Trophoblast cell (in vitro differentiated cells and primary cell): ENCODE results near the gene B4GALNT1.
"Not testable (repeated sequence)": the region's sequence is repeated elsewhere in the genome, so short reads cannot be mapped to it uniquely, and the experiment has no call there.

Experiments
- DNase-seq, 2 donors: peaks; one replicate each; pipeline ENCODE4 v3.0.0-alpha.2; 2016
- H2AFZ ChIP-seq: 2 replicates; pipeline ENCODE4 v1.6.1; 2013; ENCODE audit warnings: low read length, moderate library complexity, mild to moderate bottlenecking; ENCODE audit not compliant: insufficient read depth, poor library complexity
- H2AK5ac ChIP-seq: 2 replicates; pipeline ENCODE4 v1.6.1; 2013; ENCODE audit warnings: mild to moderate bottlenecking, low read length
- H2BK120ac ChIP-seq: 2 replicates; pipeline ENCODE4 v1.6.1; 2013; ENCODE audit warnings: low read length, mild to moderate bottlenecking, moderate library complexity; ENCODE audit not compliant: insufficient read depth, poor library complexity
- H2BK12ac ChIP-seq: 2 replicates; pipeline ENCODE4 v1.6.1; 2013; ENCODE audit warnings: mild to moderate bottlenecking, low read length, moderate library complexity
- H2BK5ac ChIP-seq: 2 replicates; pipeline ENCODE4 v1.6.1; 2013; ENCODE audit warnings: low read length, low read depth, moderate library complexity, mild to moderate bottlenecking; ENCODE audit not compliant: poor library complexity
- H3K14ac ChIP-seq: 2 replicates; pipeline ENCODE4 v1.6.1; 2013; ENCODE audit warnings: mild to moderate bottlenecking, low read length
- H3K18ac ChIP-seq: 2 replicates; pipeline ENCODE4 v1.6.1; 2013; ENCODE audit warnings: mild to moderate bottlenecking, low read length
- H3K23ac ChIP-seq: 2 replicates; pipeline ENCODE4 v1.6.1; 2013; ENCODE audit warnings: low read length
- H3K27ac ChIP-seq: 2 replicates; pipeline ENCODE4 v1.5.1; 2013; ENCODE audit warnings: low read depth, mild to moderate bottlenecking, inconsistent platforms, low read length, moderate library complexity
- H3K27me3 ChIP-seq: 2 replicates; pipeline ENCODE4 v1.6.1; 2013; ENCODE audit warnings: inconsistent platforms, mild to moderate bottlenecking, low read length, moderate library complexity; ENCODE audit not compliant: insufficient read depth
- H3K36me3 ChIP-seq, 2 experiments: 1 replicate in 1 of 2; 2 replicates in 1 of 2; pipeline ENCODE4 v1.6.1; 2013; ENCODE audit warnings: low read length in 2 of 2, mild to moderate bottlenecking in 2 of 2, moderate library complexity in 1 of 2; ENCODE audit not compliant: insufficient read depth in 2 of 2, control insufficient read depth in 1 of 2
- H3K4ac ChIP-seq: 2 replicates; pipeline ENCODE4 v1.6.1; 2013; ENCODE audit warnings: low read depth, mild to moderate bottlenecking, low read length, moderate library complexity
- H3K4me1 ChIP-seq, 2 experiments: 1 replicate in 1 of 2; 2 replicates in 1 of 2; pipeline ENCODE4 v1.6.1; 2013; ENCODE audit warnings: low read length in 2 of 2, mild to moderate bottlenecking in 2 of 2, moderate library complexity in 1 of 2; ENCODE audit not compliant: insufficient read depth in 2 of 2, control insufficient read depth in 1 of 2
- H3K4me2 ChIP-seq: 2 replicates; pipeline ENCODE4 v1.6.1; 2013; ENCODE audit warnings: inconsistent platforms, mild to moderate bottlenecking, low read length, moderate library complexity
- H3K4me3 ChIP-seq: 2 replicates; pipeline ENCODE4 v1.5.1; 2013; ENCODE audit warnings: mild to moderate bottlenecking, low read depth, low read length, inconsistent platforms
- H3K79me1 ChIP-seq: one replicate; pipeline ENCODE4 v1.6.1; 2013; ENCODE audit warnings: low read length
- H3K79me2 ChIP-seq: 2 replicates; pipeline ENCODE4 v1.6.1; 2013; ENCODE audit warnings: low read length, mild to moderate bottlenecking; ENCODE audit not compliant: control insufficient read depth, insufficient read depth, poor library complexity
- H3K9ac ChIP-seq: 2 replicates; pipeline ENCODE4 v1.6.1; 2013; ENCODE audit warnings: mild to moderate bottlenecking, low read length
- H3K9me3 ChIP-seq: 2 replicates; pipeline ENCODE4 v1.6.1; 2013; ENCODE audit warnings: low read depth, mild to moderate bottlenecking, control low read depth, inconsistent platforms, low read length; ENCODE audit not compliant: insufficient read depth
- H4K12ac ChIP-seq: 2 replicates; pipeline ENCODE4 v1.6.1; 2013; ENCODE audit warnings: low read depth, mild to moderate bottlenecking, low read length, moderate library complexity
- H4K8ac ChIP-seq: 2 replicates; pipeline ENCODE4 v1.6.1; 2013; ENCODE audit warnings: low read depth, mild to moderate bottlenecking, low read length, moderate library complexity
- H4K91ac ChIP-seq: one replicate; pipeline ENCODE4 v1.6.1; 2013; ENCODE audit warnings: low read depth, mild to moderate bottlenecking, low read length, moderate library complexity
- WGBS: extraction: QIAGEN DNeasy Blood & Tissue Kit; methylation state at CpG from one replicate; pipeline ENCODE4 v1.1.7; 2013; ENCODE audit warnings: missing lambda C conversion rate; ENCODE audit not compliant: insufficient read length, insufficient coverage; ENCODE audit errors: extremely low coverage; 5-methylcytosine and 5-hydroxymethylcytosine counted together

B4GALNT1 gene

GRCh38 chr12:57672801-57673200 is 39.8 kb upstream of the B4GALNT1 start:
- H3K79me2 ChIP-seq, result no peaks in the 10 kb centered on the region
- H2BK12ac ChIP-seq, result no peak overlapping the region
- no peak overlapping the region for H2BK120ac ChIP-seq
- no peak overlapping the region for H2AK5ac ChIP-seq
- H3K18ac ChIP-seq, result no peak overlapping the region
- H2AFZ ChIP-seq, result no peak overlapping the region
- no peak overlapping the region for H4K91ac ChIP-seq
- no peaks in the 10 kb centered on the region for H3K79me1 ChIP-seq
- no CpG with 5 or more reads among the region's 6 CpGs for WGBS
- no peak overlapping the region for H2BK5ac ChIP-seq
- no peak overlapping the region for H3K9ac ChIP-seq
- H3K9me3 ChIP-seq, result peaks cover 10% of the 10 kb centered on the region
- H3K4me3 ChIP-seq, result no peak overlapping the region
- no peak overlapping the region for H4K8ac ChIP-seq
- no peak overlapping the region for H3K27ac ChIP-seq
- no peaks in the 10 kb centered on the region for H3K4me1 ChIP-seq
- H3K23ac ChIP-seq, result no peak overlapping the region
- no peaks in the 10 kb centered on the region for H3K36me3 ChIP-seq
- no peaks in the 10 kb centered on the region for H3K27me3 ChIP-seq
- no peak for DNase-seq
- no peak overlapping the region for H4K12ac ChIP-seq
- H3K14ac ChIP-seq, result no peak overlapping the region
- no peak overlapping the region for H3K4me2 ChIP-seq
- no peak overlapping the region for H3K4ac ChIP-seq

GRCh38 chr12:57671811-57672210 is 38.8 kb upstream of the B4GALNT1 start:
- not testable (repeated sequence) for H3K4ac ChIP-seq, H4K8ac ChIP-seq, H3K79me1 ChIP-seq, H3K4me3 ChIP-seq, H2BK5ac ChIP-seq, DNase-seq, H3K4me1 ChIP-seq, H2BK12ac ChIP-seq, H2BK120ac ChIP-seq, H3K23ac ChIP-seq, H3K27ac ChIP-seq, H3K4me2 ChIP-seq, H3K14ac ChIP-seq, H3K9ac ChIP-seq, H4K91ac ChIP-seq, H3K36me3 ChIP-seq, H3K27me3 ChIP-seq, H3K79me2 ChIP-seq, H2AFZ ChIP-seq, H4K12ac ChIP-seq, H3K18ac ChIP-seq, H2AK5ac ChIP-seq
- WGBS, result no CpG with 5 or more reads among the region's 3 CpGs
- peaks cover 10% of the 10 kb centered on the region for H3K9me3 ChIP-seq

GRCh38 chr12:57669691-57670090 is 36.7 kb upstream of the B4GALNT1 start:
- not testable (repeated sequence) for H3K79me1 ChIP-seq, H3K9ac ChIP-seq, H3K4ac ChIP-seq, H3K4me1 ChIP-seq, H4K91ac ChIP-seq, H3K14ac ChIP-seq, H2BK5ac ChIP-seq, H4K8ac ChIP-seq, H3K79me2 ChIP-seq, H3K18ac ChIP-seq, H2AK5ac ChIP-seq, H3K23ac ChIP-seq, H2AFZ ChIP-seq, H3K4me3 ChIP-seq, H3K27ac ChIP-seq, H3K4me2 ChIP-seq, H2BK12ac ChIP-seq, H2BK120ac ChIP-seq, H3K36me3 ChIP-seq, H3K27me3 ChIP-seq, H4K12ac ChIP-seq, DNase-seq
- WGBS, result no CpG with 5 or more reads among the region's 10 CpGs
- peaks cover 15% of the 10 kb centered on the region for H3K9me3 ChIP-seq

- H3K9me3 ChIP-seq, result peaks cover 15% of the 10 kb centered on the region
- no CpG with 5 or more reads among the region's 5 CpGs for WGBS
- no peak overlapping the region for H3K27ac ChIP-seq
- no peak overlapping the region for H4K12ac ChIP-seq
- no peaks in the 10 kb centered on the region for H3K27me3 ChIP-seq
- no peak for DNase-seq
- no peak overlapping the region for H3K4me2 ChIP-seq
- no peak overlapping the region for H3K4me3 ChIP-seq
- no peak overlapping the region for H2BK12ac ChIP-seq
- H2BK120ac ChIP-seq, result no peak overlapping the region
- no peak overlapping the region for H3K23ac ChIP-seq
- no peaks in the 10 kb centered on the region for H3K79me2 ChIP-seq
- H3K79me1 ChIP-seq, result no peaks in the 10 kb centered on the region
- H3K36me3 ChIP-seq, result no peaks in the 10 kb centered on the region
- no peak overlapping the region for H2BK5ac ChIP-seq
- no peak overlapping the region for H3K18ac ChIP-seq
- H3K14ac ChIP-seq, result no peak overlapping the region
- no peak overlapping the region for H4K8ac ChIP-seq
- H3K9ac ChIP-seq, result no peak overlapping the region
- H3K4ac ChIP-seq, result no peak overlapping the region
- H2AK5ac ChIP-seq, result no peak overlapping the region
- no peaks in the 10 kb centered on the region for H3K4me1 ChIP-seq
- H2AFZ ChIP-seq, result no peak overlapping the region
- no peak overlapping the region for H4K91ac ChIP-seq
Observed at GRCh38 chr12:57666897-57667296, 33.9 kb upstream of the B4GALNT1 start.
